IMR-90 (cell line): ENCODE data around the gene PRKN. TPM values are rescaled to one million over a fixed set of nuclear protein-coding genes. Genes with fewer than 3 reads are reported as not detected.

Experiments used
- ATAC-seq: fragments of 200-7000 bp; cut with Tn5 transposase; 2 replicates; pipeline ENCODE4 v1.9.1; 2020; ENCODE audit warnings: low read depth, mild to moderate bottlenecking, moderate library complexity
- BruUV-seq: library from RNA; stranded (reverse); fragments of 400-500 nt; replicated peaks from 2 replicates; lab custom pipeline; 2021; lab: Mats Ljungman, UMichigan
- CTCF ChIA-PET: fragments of 300-600 bp; formaldehyde crosslinking; extraction: SDS; loops from one replicate; lab custom pipeline; 2021; ENCODE audit warnings: antibody characterized with exemption; lab: Yijun Ruan, JAX
- POLR2A ChIA-PET: fragments of 300-600 bp; sonication (Branson Sonifier 250); formaldehyde crosslinking; loops from one replicate; lab custom pipeline; 2022; ENCODE audit warnings: antibody characterized with exemption; ENCODE audit not compliant: unreplicated experiment; lab: Charles Lee
- DNase-seq: peaks from one replicate; pipeline ENCODE4 v3.0.0; 2013
- H2AFZ ChIP-seq: replicated peaks from 2 replicates; pipeline ENCODE3; 2013; ENCODE audit warnings: low read length, mild to moderate bottlenecking; ENCODE audit not compliant: poor library complexity
- H2AK5ac ChIP-seq: 2 replicates; pipeline ENCODE4 v1.6.1; 2013; ENCODE audit warnings: low read depth, low read length, inconsistent platforms
- H2AK9ac ChIP-seq: replicated peaks from 2 replicates; pipeline ENCODE3; 2013; ENCODE audit warnings: mild to moderate bottlenecking, low read depth, low read length, moderate library complexity; ENCODE audit not compliant: poor library complexity
- H2BK120ac ChIP-seq: 2 replicates; pipeline ENCODE4 v1.6.1; 2013; ENCODE audit warnings: low read depth, low read length, inconsistent platforms
- H2BK15ac ChIP-seq: 3 replicates; pipeline ENCODE4 v1.6.1; 2013; ENCODE audit warnings: low read depth, low read length, inconsistent platforms
- H2BK20ac ChIP-seq: 2 replicates; pipeline ENCODE4 v1.6.1; 2013; ENCODE audit warnings: low read depth, mild to moderate bottlenecking, inconsistent platforms, low read length, moderate library complexity
- H2BK5ac ChIP-seq: 2 replicates; pipeline ENCODE4 v1.6.1; 2013; ENCODE audit warnings: mild to moderate bottlenecking, low read depth, low read length, inconsistent platforms; ENCODE audit not compliant: poor library complexity, severe bottlenecking
- H3K14ac ChIP-seq: replicated peaks from 2 replicates; pipeline ENCODE4 v1.6.1; 2013; ENCODE audit warnings: low read depth, low read length, inconsistent platforms
- H3K18ac ChIP-seq: 2 replicates; pipeline ENCODE4 v1.6.1; 2013; ENCODE audit warnings: low read depth, low read length, control low read depth
- H3K23ac ChIP-seq: 2 replicates; pipeline ENCODE4 v1.6.1; 2013; ENCODE audit warnings: low read depth, low read length, inconsistent platforms
- H3K27ac ChIP-seq: 2 replicates; pipeline ENCODE4 v1.5.1; 2013; ENCODE audit warnings: mild to moderate bottlenecking, control low read depth, low read length; ENCODE audit not compliant: insufficient read depth
- H3K27me3 ChIP-seq: 2 replicates; pipeline ENCODE4 v1.6.1; 2013; ENCODE audit warnings: low read length; ENCODE audit not compliant: control insufficient read depth, insufficient read depth
- H3K36me3 ChIP-seq: 2 replicates; pipeline ENCODE4 v1.6.1; 2013; ENCODE audit warnings: low read length, mixed read lengths; ENCODE audit not compliant: control insufficient read depth, insufficient read depth
- H3K4ac ChIP-seq: 2 replicates; pipeline ENCODE4 v1.6.1; 2013; ENCODE audit warnings: low read depth, low read length, inconsistent platforms
- H3K4me1 ChIP-seq: 2 replicates; pipeline ENCODE4 v1.6.1; 2013; ENCODE audit warnings: low read length, mixed read lengths; ENCODE audit not compliant: control insufficient read depth, insufficient read depth
- H3K4me2 ChIP-seq: 2 replicates; pipeline ENCODE4 v1.6.1; 2013; ENCODE audit warnings: low read depth, mild to moderate bottlenecking, control low read depth, low read length, moderate library complexity
- H3K4me3 ChIP-seq: 2 replicates; pipeline ENCODE4 v1.5.1; 2013; ENCODE audit warnings: low read depth, mild to moderate bottlenecking, control low read depth, low read length, moderate library complexity; ENCODE audit not compliant: insufficient read depth
- H3K56ac ChIP-seq: 2 replicates; pipeline ENCODE4 v1.6.1; 2013; ENCODE audit warnings: low read length, inconsistent platforms; ENCODE audit not compliant: insufficient read depth; ENCODE audit errors: extremely low read depth
- H3K79me1 ChIP-seq, 2 experiments: 2 replicates each; pipeline ENCODE4 v1.6.1; 2013; ENCODE audit warnings: low read length in 2 of 2, inconsistent platforms in 1 of 2, low read depth in 1 of 2
- H3K9ac ChIP-seq: 2 replicates; pipeline ENCODE4 v1.6.1; 2013; ENCODE audit warnings: low read depth, low read length, control low read depth
- H3K9me1 ChIP-seq: 2 replicates; pipeline ENCODE4 v1.6.1; 2013; ENCODE audit warnings: low read length, inconsistent platforms; ENCODE audit not compliant: insufficient read depth
- H3K9me3 ChIP-seq: 2 replicates; pipeline ENCODE4 v1.6.1; 2013; ENCODE audit warnings: low read length; ENCODE audit not compliant: control insufficient read depth, insufficient read depth
- H4K20me1 ChIP-seq: 2 replicates; pipeline ENCODE4 v1.6.1; 2013; ENCODE audit warnings: low read length, inconsistent platforms; ENCODE audit not compliant: insufficient read depth
- H4K5ac ChIP-seq: 2 replicates; pipeline ENCODE4 v1.6.1; 2013; ENCODE audit warnings: mild to moderate bottlenecking, low read depth, low read length, control low read depth
- H4K8ac ChIP-seq, 2 experiments: 2 replicates each; pipeline ENCODE4 v1.6.1; 2013; ENCODE audit warnings: low read depth in 2 of 2, low read length in 2 of 2, control low read depth in 1 of 2, inconsistent platforms in 1 of 2
- H4K91ac ChIP-seq: 2 replicates; pipeline ENCODE4 v1.6.1; 2013; ENCODE audit warnings: low read depth, low read length, inconsistent platforms; ENCODE audit not compliant: insufficient read depth
- BHLHE40 ChIP-seq: fragments of 150-350 bp; IDR thresholded peaks from 2 replicates; pipeline ENCODE4 v1.6.1; 2016; ENCODE audit warnings: mild to moderate bottlenecking, low read depth, low read length
- CEBPB ChIP-seq: IDR thresholded peaks from 2 replicates; pipeline ENCODE4 v1.6.1; 2012; ENCODE audit warnings: low read depth, low read length, improper control_type of control experiment
- MAZ ChIP-seq: IDR thresholded peaks from 2 replicates; pipeline ENCODE4 v1.6.1; 2012; ENCODE audit warnings: low read depth, mild to moderate bottlenecking, low read length, improper control_type of control experiment, moderate library complexity, borderline replicate concordance
- MXI1 ChIP-seq: IDR thresholded peaks from 2 replicates; pipeline ENCODE4 v1.6.1; 2012; ENCODE audit warnings: low read depth, mild to moderate bottlenecking, low read length, moderate library complexity, borderline replicate concordance
- RFX5 ChIP-seq: IDR thresholded peaks from 2 replicates; pipeline ENCODE4 v1.8.0; 2012; ENCODE audit warnings: low read depth, mild to moderate bottlenecking, low read length, moderate library complexity
- SMC3 ChIP-seq: fragments of 150-350 bp; IDR thresholded peaks from 2 replicates; pipeline ENCODE4 v1.6.1; 2016; ENCODE audit warnings: low read depth, mild to moderate bottlenecking, antibody characterized with exemption, low read length, moderate library complexity
- WGBS, 2 experiments: methylation state at CpG; one replicate each; pipeline versions ENCODE4 v1.1.5 to v1.1.7; 2013; ENCODE audit warnings: missing lambda C conversion rate in 2 of 2; ENCODE audit not compliant: insufficient read length in 1 of 2; ENCODE audit errors: extremely low coverage in 2 of 2; 5-methylcytosine and 5-hydroxymethylcytosine counted together
- dilution Hi-C: fragments of 300-500 bp; cut with HindIII; formaldehyde crosslinking; loops from one replicate; pipeline ENCODE4 v1.14.3; 2018; ENCODE audit warnings: low sequenced_read_pairs; ENCODE audit not compliant: unreplicated experiment
- in situ Hi-C: fragments of 300-500 bp; cut with MboI; formaldehyde crosslinking; loops from 3 replicates; pipeline ENCODE4 v1.14.3; 2019; ENCODE audit warnings: low sequenced_read_pairs, inconsistent platforms, mixed read lengths
- intact Hi-C: fragments of 100-400 bp; cut with micrococcal nuclease; formaldehyde crosslinking; loops from 2 replicates; pipeline ENCODE4 v1.10.0; 2022
- polyA plus RNA-seq, 3 experiments: library from polyadenylated mRNA; depleted of rRNA; stranded (reverse); fragments of >200 nt; gene quantifications; 2 replicates each; pipeline ENCODE4 v1.2.3, GENCODE V29; 2012; ENCODE audit warnings: low replicate concordance in 1 of 3
- total RNA-seq: library from RNA; depleted of rRNA; stranded (reverse); fragments of >200 nt; gene quantifications from 2 replicates; pipeline ENCODE4 v1.2.3, GENCODE V29; 2012

The PRKN gene
- total and polyA plus RNA-seq, 2 of the 4 experiments (the other 2 are of a cell fraction), result 0.15 to 0.18 TPM

DNA sequence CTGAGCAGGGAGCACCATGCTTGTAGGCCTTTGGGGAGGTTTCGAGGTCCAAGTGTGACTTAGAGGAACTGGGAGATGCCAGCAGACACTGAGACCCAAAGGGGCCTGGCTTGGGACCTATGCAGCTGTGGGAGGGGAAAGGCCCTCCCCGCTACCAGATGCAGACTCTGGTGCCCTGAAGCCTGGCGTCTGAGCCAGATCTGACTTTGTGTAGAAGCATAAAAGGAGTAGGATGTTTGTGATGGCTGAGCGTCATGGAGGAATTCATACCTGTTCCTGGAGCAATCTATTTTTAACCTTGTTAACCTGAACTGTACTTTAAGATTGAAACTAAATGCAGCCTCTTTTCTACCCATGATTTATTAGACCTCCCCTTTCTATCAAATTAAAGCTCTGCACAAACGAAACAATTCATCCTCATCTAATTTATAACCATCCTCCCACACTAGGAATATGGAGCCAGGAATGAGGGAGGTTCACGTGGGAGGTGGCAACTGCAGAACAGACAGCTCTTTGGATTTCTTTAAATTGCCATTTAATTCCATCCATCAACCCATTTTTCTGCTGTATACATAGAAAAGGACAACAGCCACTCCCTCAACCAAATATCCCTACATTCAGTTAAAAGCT is 1281.2 kb downstream of the PRKN start:
- dilution Hi-C loops (no loop called here), in situ Hi-C loops (no loop called here), intact Hi-C loops (no loop called here)
- no peak overlapping the region for H3K18ac ChIP-seq
- ChIA-PET POLR2A (no interaction called here), CTCF (interaction anchor here (0.7 to 0.8 kb wide), 2 partner anchors 20 to 453 kb away, joined by 3 read pairs; no protein-coding TSS in a partner anchor)
- H3K4me3 ChIP-seq, result no peak overlapping the region
- H2BK120ac ChIP-seq, result no peak overlapping the region
- H4K20me1 ChIP-seq, result no peaks in the 10 kb centered on the region
- H3K27ac ChIP-seq, result no peak overlapping the region
- no peaks in the 10 kb centered on the region for H3K27me3 ChIP-seq
- H3K56ac ChIP-seq, result no peak overlapping the region
- no peak overlapping the region for H3K4ac ChIP-seq
- H2BK5ac ChIP-seq, result no peak overlapping the region
- H3K9me3 ChIP-seq, result no peaks in the 10 kb centered on the region; the same call in 1 of the 2 replicates
- WGBS, 2 experiments, result 100% methylated on average over 1 of the region's 6 CpGs; no CpG with 5 or more reads in 1 of the 2 experiments
- no peak for DNase-seq
- H2BK20ac ChIP-seq, result no peak overlapping the region
- no peak overlapping the region for H4K5ac ChIP-seq
- ATAC-seq, result no peak
- H2AFZ ChIP-seq, result no peak overlapping the region
- no peak overlapping the region for H3K14ac ChIP-seq
- no peak overlapping the region for H2AK5ac ChIP-seq
- TF ChIP-seq SMC3 (no peak), MXI1 (no peak), CEBPB (no peak), BHLHE40 (no peak), RFX5 (no peak), MAZ (no peak)
- no peaks in the 10 kb centered on the region for H3K36me3 ChIP-seq
- no peak overlapping the region for H4K8ac ChIP-seq
- no peak overlapping the region for H4K91ac ChIP-seq
- H3K23ac ChIP-seq, result no peak overlapping the region
- H3K9me1 ChIP-seq, result no peaks in the 10 kb centered on the region
- no peak overlapping the region for H3K9ac ChIP-seq
- H2AK9ac ChIP-seq, result peak overlapping the region; percentile 49
- BruUV-seq, result no TSS peak
- no peak overlapping the region for H2BK15ac ChIP-seq
- H3K4me2 ChIP-seq, result no peak overlapping the region
- H3K79me1 ChIP-seq, result no peaks in the 10 kb centered on the region
- no peaks in the 10 kb centered on the region; the same call in 1 of the 2 replicates for H3K4me1 ChIP-seq
